GM10266 (cell line): Measurements from ENCODE around the gene CMTM7.
A peak's percentile ranks its signal among the peaks of the same experiment; 100 is the strongest.

ENCODE experiments used
- DNase-seq: peaks from one replicate; pipeline ENCODE4 v3.0.0; 2012; ENCODE audit errors: extremely low spot score
- CTCF ChIP-seq: IDR thresholded peaks from 2 replicates; pipeline ENCODE4 v1.5.1; 2012; ENCODE audit warnings: mild to moderate bottlenecking, low read depth; ENCODE audit not compliant: control insufficient read depth, insufficient read depth; ENCODE audit errors: missing control alignments

CMTM7 gene

GRCh38 chr3:32413845-32414521, 22.3 kb downstream of the CMTM7 start:
- DNase-seq, result no peak
- no peak for TF ChIP-seq CTCF

- DNase-seq, result no peak
- no peak for TF ChIP-seq CTCF
Observed at GRCh38 chr3:32414522-32415202, 23.0 kb downstream of the CMTM7 start.

- DNase-seq, result no peak
- no peak for TF ChIP-seq CTCF
Observed at GRCh38 chr3:32419742-32420125, 28.1 kb downstream of the CMTM7 start.

GRCh38 chr3:32420126-32421038, 28.7 kb downstream of the CMTM7 start:
- no peak for TF ChIP-seq CTCF
- peak; percentile 57 for DNase-seq

GRCh38 chr3:32421185-32421584, 29.5 kb downstream of the CMTM7 start:
- DNase-seq, result no peak
- no peak for TF ChIP-seq CTCF

- no peak for DNase-seq
- no peak for TF ChIP-seq CTCF
Observed at GRCh38 chr3:32421991-32422859, 30.6 kb downstream of the CMTM7 start.
